GM19239 (cell line): Measurements from ENCODE around the gene HDAC11.
"Not testable (repeated sequence)": the region's sequence is repeated elsewhere in the genome, so short reads cannot be mapped to it uniquely, and the experiment has no call there.

Experiments used
- DNase-seq: peaks from one replicate; pipeline ENCODE4 v3.0.0; 2011; ENCODE audit warnings: low spot score; ENCODE audit not compliant: insufficient read length
- FAIRE-seq: peaks from 2 replicates; lab custom pipeline; 2011; peaks lifted over from hg19 to GRCh38; lab: Jason Lieb, UNC

Gene HDAC11

GRCh38 chr3:13465236-13465873, 14.8 kb upstream of the HDAC11 start:
- no peak for DNase-seq
- FAIRE-seq = no peak

GRCh38 chr3:13466781-13467180, 13.3 kb upstream of the HDAC11 start:
- DNase-seq = no peak
- FAIRE-seq = no peak

- DNase-seq = no peak
- FAIRE-seq = no peak
These were observed 9.1 kb upstream of the HDAC11 start for GRCh38 chr3:13470894-13471574.

GRCh38 chr3:13472286-13472685, 7.8 kb upstream of the HDAC11 start:
- FAIRE-seq (no peak), DNase-seq (no peak)

- no peak for DNase-seq
- FAIRE-seq = no peak
These were observed 7.1 kb upstream of the HDAC11 start for GRCh38 chr3:13473020-13473419.

GRCh38 chr3:13474021-13474420, 6.1 kb upstream of the HDAC11 start:
- no peak for FAIRE-seq
- DNase-seq = no peak

GRCh38 chr3:13474776-13475303, 5.3 kb upstream of the HDAC11 start:
- no peak for FAIRE-seq
- DNase-seq = no peak

- DNase-seq = no peak
- FAIRE-seq = no peak
These were observed 4.1 kb upstream of the HDAC11 start for GRCh38 chr3:13475871-13476590.

- DNase-seq = no peak
These were observed 2.2 kb upstream of the HDAC11 start for GRCh38 chr3:13477943-13478342.

GRCh38 chr3:13479332-13479581, 849 bp upstream of the HDAC11 start:
- no peak for DNase-seq
- FAIRE-seq = no peak

More at GRCh38 chr3:13477943-13478342, 2.2 kb upstream of the HDAC11 start:
- no peak for FAIRE-seq

- FAIRE-seq (no peak), DNase-seq (no peak)
These were observed 523 bp downstream of the HDAC11 start for GRCh38 chr3:13480340-13481318.

- DNase-seq (no peak), FAIRE-seq (no peak)
These were observed 2.1 kb downstream of the HDAC11 start for GRCh38 chr3:13482106-13482690.

GRCh38 chr3:13483286-13483685, 3.2 kb downstream of the HDAC11 start:
- FAIRE-seq (no peak), DNase-seq (no peak)

GRCh38 chr3:13483988-13484695, 4.0 kb downstream of the HDAC11 start:
- FAIRE-seq (no peak), DNase-seq (no peak)

GRCh38 chr3:13484851-13485590, 4.9 kb downstream of the HDAC11 start:
- no peak for FAIRE-seq
- no peak for DNase-seq

- not testable (repeated sequence) for DNase-seq, FAIRE-seq
These were observed 5.8 kb downstream of the HDAC11 start for GRCh38 chr3:13485630-13486562.

GRCh38 chr3:13487403-13487802, 7.3 kb downstream of the HDAC11 start:
- no peak for FAIRE-seq
- DNase-seq = no peak
